Gastrocnemius medialis (tissue), 4 donors: ENCODE data around the gene GAPVD1.

Experiments
- CTCF ChIP-seq, 5 experiments: fragments of 450-650 bp in 3 of 5; fragments of 200-600 bp in 2 of 5; sonication (generic) in 2 of 5; IDR thresholded peaks in 4 of 5; conservative IDR thresholded peaks in 1 of 5; 1 replicate in 4 of 5; 2 replicates in 1 of 5; pipeline ENCODE4 v1.5.1; 2016 to 2019; ENCODE audit warnings: antibody characterized with exemption in 5 of 5, mild to moderate bottlenecking in 3 of 5, moderate library complexity in 3 of 5
- POLR2A ChIP-seq, 2 donors: fragments of 450-650 bp; IDR thresholded peaks; one replicate each; pipeline ENCODE4 v1.6.1; 2017; ENCODE audit warnings: antibody characterized with exemption in 2 of 2, mild to moderate bottlenecking in 2 of 2, moderate library complexity in 2 of 2

GRCh38 chr9:125277411-125277810 lies 15.8 kb downstream of the GAPVD1 start:
- no peak for TF ChIP-seq CTCF (IDR thresholded peaks at IDR 0.05 in 4 of 5, conservative IDR thresholded peaks at IDR 0.05 in 1 of 5)
- TF ChIP-seq POLR2A (IDR thresholded peaks at IDR 0.05), result no peak
